Neural cell (in vitro differentiated cells): ENCODE results near the gene MUC5B. TPM values are rescaled to one million over a fixed set of nuclear protein-coding genes. Genes with fewer than 3 reads are reported as not detected.

ENCODE experiments used
- H2AFZ ChIP-seq: fragments of 200-600, 300-800 bp; sonication (generic), shearing (Covaris generic); 2 replicates; pipeline ENCODE4 v1.6.0; 2014; ENCODE audit warnings: low read depth, mild to moderate bottlenecking, antibody characterized with exemption, low read length, moderate library complexity
- H3F3A ChIP-seq: fragments of 200-600 bp; shearing (Covaris generic); 2 replicates; pipeline ENCODE4 v1.6.1; 2016; ENCODE audit warnings: mild to moderate bottlenecking, moderate library complexity, mixed read lengths, antibody characterized with exemption, low read length; ENCODE audit not compliant: insufficient read depth, poor library complexity, severe bottlenecking
- H3K27ac ChIP-seq: fragments of 200-600, 300-800 bp; sonication (generic), shearing (Covaris generic); 2 replicates; pipeline ENCODE4 v1.5.1; 2014; ENCODE audit warnings: mild to moderate bottlenecking, low read length, moderate library complexity
- H3K27me3 ChIP-seq: fragments of 300-800, 200-600 bp; sonication (generic), shearing (Covaris generic); 2 replicates; pipeline ENCODE4 v1.6.0; 2014; ENCODE audit warnings: mild to moderate bottlenecking, low read depth, low read length, moderate library complexity; ENCODE audit not compliant: insufficient read depth
- H3K36me3 ChIP-seq: fragments of 300-800, 200-600 bp; sonication (generic), shearing (Covaris generic); 2 replicates; pipeline ENCODE4 v1.5.1; 2014; ENCODE audit warnings: mild to moderate bottlenecking, antibody characterized with exemption, low read length, moderate library complexity; ENCODE audit not compliant: insufficient read depth
- H3K4me2 ChIP-seq: fragments of 300-800, 200-600 bp; sonication (generic), shearing (Covaris generic); 2 replicates; pipeline ENCODE4 v1.6.0; 2014; ENCODE audit warnings: mild to moderate bottlenecking, low read length
- H3K4me3 ChIP-seq: fragments of 300-800, 200-600 bp; sonication (generic), shearing (Covaris generic); 2 replicates; pipeline ENCODE4 v1.5.1; 2014; ENCODE audit warnings: mild to moderate bottlenecking, low read length, moderate library complexity
- H3K79me2 ChIP-seq: fragments of 200-600 bp; shearing (Covaris generic); replicated peaks from 2 replicates; pipeline ENCODE4 v1.6.0; 2014; ENCODE audit warnings: mild to moderate bottlenecking, low read length, moderate library complexity; ENCODE audit not compliant: insufficient read depth
- H3K9ac ChIP-seq: fragments of 300-800, 200-600 bp; sonication (generic), shearing (Covaris generic); 2 replicates; pipeline ENCODE4 v1.6.1; 2016; ENCODE audit warnings: mild to moderate bottlenecking, low read length, mixed read lengths
- H3K9me2 ChIP-seq: fragments of 200-600 bp; shearing (Covaris generic); 2 replicates; pipeline ENCODE4 v1.6.1; 2016; ENCODE audit warnings: mild to moderate bottlenecking, low read length, mixed read lengths; ENCODE audit not compliant: insufficient read depth
- H3K9me3 ChIP-seq: fragments of 200-600, 300-800 bp; sonication (generic), shearing (Covaris generic); 2 replicates; pipeline ENCODE4 v1.6.1; 2016; ENCODE audit warnings: mild to moderate bottlenecking, mixed run types, low read length, moderate library complexity, mixed read lengths
- H4K20me1 ChIP-seq: fragments of 200-600 bp; shearing (Covaris generic); 2 replicates; pipeline ENCODE4 v1.6.1; 2016; ENCODE audit warnings: mild to moderate bottlenecking, mixed run types; ENCODE audit not compliant: insufficient read depth
- EP300 ChIP-seq: fragments of 450-650 bp; conservative IDR thresholded peaks from 2 replicates; pipeline ENCODE4 v1.6.1; 2014; ENCODE audit warnings: antibody characterized with exemption, mild to moderate bottlenecking, moderate library complexity; ENCODE audit not compliant: poor library complexity, severe bottlenecking
- EZH2 ChIP-seq: fragments of 200-600, 300-800 bp; shearing (Covaris generic), sonication (generic); IDR thresholded peaks from 2 replicates; pipeline ENCODE4 v1.6.1; 2014; ENCODE audit warnings: antibody characterized with exemption, low read length, borderline replicate concordance, mild to moderate bottlenecking; ENCODE audit not compliant: insufficient read depth, poor library complexity, severe bottlenecking
- MXI1 ChIP-seq: fragments of 450-650 bp; conservative IDR thresholded peaks from 2 replicates; pipeline ENCODE4 v1.6.1; 2014; ENCODE audit warnings: antibody characterized with exemption, mild to moderate bottlenecking; ENCODE audit not compliant: poor library complexity, severe bottlenecking
- POLR2AphosphoS5 ChIP-seq: IDR thresholded peaks from 2 replicates; pipeline ENCODE4 v1.6.1; 2012
- RAD21 ChIP-seq: fragments of 450-650 bp; conservative IDR thresholded peaks from 2 replicates; pipeline ENCODE4 v1.6.1; 2014; ENCODE audit warnings: antibody characterized with exemption, mild to moderate bottlenecking, moderate library complexity
- SMC3 ChIP-seq: fragments of 450-650 bp; conservative IDR thresholded peaks from 2 replicates; pipeline ENCODE4 v1.6.1; 2014; ENCODE audit warnings: antibody characterized with exemption, mild to moderate bottlenecking, moderate library complexity; ENCODE audit not compliant: poor library complexity
- TAF1 ChIP-seq: IDR thresholded peaks from 2 replicates; pipeline ENCODE4 v1.6.1; 2012; ENCODE audit warnings: low read depth
- polyA plus RNA-seq: library from polyadenylated mRNA; depleted of rRNA; stranded (reverse); fragments of >200 nt; gene quantifications from 2 replicates; pipeline ENCODE4 v1.2.3, GENCODE V29; 2014
- TF ChIP-seq, protein P1 (sequence below): fragments of 450-650 bp; IDR thresholded peaks from 2 replicates; pipeline ENCODE4 v1.5.1; 2014; ENCODE audit warnings: antibody characterized with exemption, mild to moderate bottlenecking, moderate library complexity; ENCODE audit not compliant: poor library complexity, severe bottlenecking
- TF ChIP-seq, protein P2 (sequence below): IDR thresholded peaks from 2 replicates; pipeline ENCODE4 v1.6.1; 2012; ENCODE audit warnings: borderline replicate concordance

The MUC5B gene
- polyA plus RNA-seq, 1 donor from 2014 or later = not detected

DNA sequence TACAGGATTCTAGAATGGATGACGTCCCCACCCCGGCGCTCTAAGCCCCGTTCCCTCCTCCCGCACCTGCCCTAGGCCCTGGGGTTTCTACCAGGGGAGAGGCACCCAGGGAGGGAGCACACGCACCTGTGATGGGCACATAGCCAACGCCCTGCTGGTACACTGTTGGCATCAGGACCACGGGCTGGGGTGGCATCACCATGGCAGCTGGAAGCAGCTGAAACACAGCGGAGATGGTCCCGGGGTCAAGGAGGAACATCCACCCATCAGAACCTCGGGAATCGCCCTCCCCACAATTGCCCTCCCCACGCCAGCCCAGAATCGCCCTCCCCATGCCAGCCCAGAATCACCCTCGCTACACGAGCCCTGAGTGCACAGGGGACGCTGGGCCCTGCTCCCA is 63.0 kb downstream of the MUC5B start:
- H3K27me3 ChIP-seq = no peaks in the 10 kb centered on the region
- no peaks in the 10 kb centered on the region for H4K20me1 ChIP-seq
- no peaks in the 10 kb centered on the region for H3K79me2 ChIP-seq
- H3K9me2 ChIP-seq = no peaks in the 10 kb centered on the region
- no peak overlapping the region for H3K4me3 ChIP-seq
- H3K9ac ChIP-seq = no peak overlapping the region
- H3F3A ChIP-seq = no peaks in the 10 kb centered on the region
- no peaks in the 10 kb centered on the region for H3K36me3 ChIP-seq
- H2AFZ ChIP-seq = no peak overlapping the region
- no peaks in the 10 kb centered on the region for H3K9me3 ChIP-seq
- TF ChIP-seq, protein P1, sequence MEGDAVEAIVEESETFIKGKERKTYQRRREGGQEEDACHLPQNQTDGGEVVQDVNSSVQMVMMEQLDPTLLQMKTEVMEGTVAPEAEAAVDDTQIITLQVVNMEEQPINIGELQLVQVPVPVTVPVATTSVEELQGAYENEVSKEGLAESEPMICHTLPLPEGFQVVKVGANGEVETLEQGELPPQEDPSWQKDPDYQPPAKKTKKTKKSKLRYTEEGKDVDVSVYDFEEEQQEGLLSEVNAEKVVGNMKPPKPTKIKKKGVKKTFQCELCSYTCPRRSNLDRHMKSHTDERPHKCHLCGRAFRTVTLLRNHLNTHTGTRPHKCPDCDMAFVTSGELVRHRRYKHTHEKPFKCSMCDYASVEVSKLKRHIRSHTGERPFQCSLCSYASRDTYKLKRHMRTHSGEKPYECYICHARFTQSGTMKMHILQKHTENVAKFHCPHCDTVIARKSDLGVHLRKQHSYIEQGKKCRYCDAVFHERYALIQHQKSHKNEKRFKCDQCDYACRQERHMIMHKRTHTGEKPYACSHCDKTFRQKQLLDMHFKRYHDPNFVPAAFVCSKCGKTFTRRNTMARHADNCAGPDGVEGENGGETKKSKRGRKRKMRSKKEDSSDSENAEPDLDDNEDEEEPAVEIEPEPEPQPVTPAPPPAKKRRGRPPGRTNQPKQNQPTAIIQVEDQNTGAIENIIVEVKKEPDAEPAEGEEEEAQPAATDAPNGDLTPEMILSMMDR = no peak
- TF ChIP-seq MXI1 = no peak
- no peak for TF ChIP-seq SMC3
- TF ChIP-seq RAD21 = no peak
- TF ChIP-seq TAF1 = no peak
- no peak for TF ChIP-seq EP300
- TF ChIP-seq EZH2 = no peak
- TF ChIP-seq, protein P2, sequence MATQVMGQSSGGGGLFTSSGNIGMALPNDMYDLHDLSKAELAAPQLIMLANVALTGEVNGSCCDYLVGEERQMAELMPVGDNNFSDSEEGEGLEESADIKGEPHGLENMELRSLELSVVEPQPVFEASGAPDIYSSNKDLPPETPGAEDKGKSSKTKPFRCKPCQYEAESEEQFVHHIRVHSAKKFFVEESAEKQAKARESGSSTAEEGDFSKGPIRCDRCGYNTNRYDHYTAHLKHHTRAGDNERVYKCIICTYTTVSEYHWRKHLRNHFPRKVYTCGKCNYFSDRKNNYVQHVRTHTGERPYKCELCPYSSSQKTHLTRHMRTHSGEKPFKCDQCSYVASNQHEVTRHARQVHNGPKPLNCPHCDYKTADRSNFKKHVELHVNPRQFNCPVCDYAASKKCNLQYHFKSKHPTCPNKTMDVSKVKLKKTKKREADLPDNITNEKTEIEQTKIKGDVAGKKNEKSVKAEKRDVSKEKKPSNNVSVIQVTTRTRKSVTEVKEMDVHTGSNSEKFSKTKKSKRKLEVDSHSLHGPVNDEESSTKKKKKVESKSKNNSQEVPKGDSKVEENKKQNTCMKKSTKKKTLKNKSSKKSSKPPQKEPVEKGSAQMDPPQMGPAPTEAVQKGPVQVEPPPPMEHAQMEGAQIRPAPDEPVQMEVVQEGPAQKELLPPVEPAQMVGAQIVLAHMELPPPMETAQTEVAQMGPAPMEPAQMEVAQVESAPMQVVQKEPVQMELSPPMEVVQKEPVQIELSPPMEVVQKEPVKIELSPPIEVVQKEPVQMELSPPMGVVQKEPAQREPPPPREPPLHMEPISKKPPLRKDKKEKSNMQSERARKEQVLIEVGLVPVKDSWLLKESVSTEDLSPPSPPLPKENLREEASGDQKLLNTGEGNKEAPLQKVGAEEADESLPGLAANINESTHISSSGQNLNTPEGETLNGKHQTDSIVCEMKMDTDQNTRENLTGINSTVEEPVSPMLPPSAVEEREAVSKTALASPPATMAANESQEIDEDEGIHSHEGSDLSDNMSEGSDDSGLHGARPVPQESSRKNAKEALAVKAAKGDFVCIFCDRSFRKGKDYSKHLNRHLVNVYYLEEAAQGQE = no peak
- TF ChIP-seq POLR2AphosphoS5 = no peak
- no peak overlapping the region for H3K27ac ChIP-seq
- H3K4me2 ChIP-seq = no peak overlapping the region

DNA sequence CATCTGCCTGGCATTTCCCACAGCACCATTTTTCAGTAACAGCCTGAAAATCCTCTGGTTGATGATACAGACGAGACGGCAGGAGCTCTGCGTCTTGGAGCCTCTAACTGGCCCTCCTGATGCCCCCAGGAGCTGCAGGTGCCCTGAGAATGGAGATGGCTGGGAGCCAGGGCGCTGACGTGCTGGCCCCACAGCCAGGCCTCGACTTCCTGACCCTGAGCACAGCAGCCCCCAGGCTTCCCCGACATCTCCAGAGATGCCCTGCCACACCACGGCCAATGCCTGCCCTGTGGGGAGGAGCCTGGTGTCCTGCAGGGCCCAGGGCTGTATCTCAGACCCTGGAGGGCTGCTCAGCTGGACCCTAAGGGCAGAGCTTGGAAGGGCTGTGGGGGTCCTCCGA is 65.1 kb downstream of the MUC5B start:
- no peak overlapping the region for H3K4me3 ChIP-seq
- no peaks in the 10 kb centered on the region for H3K9me3 ChIP-seq
- H3K79me2 ChIP-seq = no peaks in the 10 kb centered on the region
- no peaks in the 10 kb centered on the region for H4K20me1 ChIP-seq
- no peaks in the 10 kb centered on the region for H3K27me3 ChIP-seq
- H3F3A ChIP-seq = no peaks in the 10 kb centered on the region
- TF ChIP-seq, protein P1 = no peak
- TF ChIP-seq RAD21 = no peak
- no peak for TF ChIP-seq POLR2AphosphoS5
- no peak for TF ChIP-seq EP300
- no peak for TF ChIP-seq SMC3
- TF ChIP-seq EZH2 = no peak
- TF ChIP-seq, protein P2 = no peak
- TF ChIP-seq TAF1 = no peak
- TF ChIP-seq MXI1 = no peak
- no peak overlapping the region for H3K27ac ChIP-seq
- H2AFZ ChIP-seq = no peak overlapping the region
- no peak overlapping the region for H3K9ac ChIP-seq
- H3K36me3 ChIP-seq = no peaks in the 10 kb centered on the region
- no peak overlapping the region for H3K4me2 ChIP-seq
- no peaks in the 10 kb centered on the region for H3K9me2 ChIP-seq
